Cortex of kidney (tissue), 1 donor: ENCODE results near the gene TMEM132D.

Source experiments
- DNase-seq: peaks from one replicate; lab custom pipeline; 2025; lab: John Stamatoyannopoulos, UW

Gene TMEM132D

GRCh38 chr12:129723260-129723659 is 180.6 kb downstream of the TMEM132D start:
- no peak for DNase-seq

- no peak for DNase-seq
Observed at GRCh38 chr12:129720618-129721017, 183.2 kb downstream of the TMEM132D start.

GRCh38 chr12:129719416-129719815 is 184.4 kb downstream of the TMEM132D start:
- no peak for DNase-seq

- DNase-seq = no peak
Observed at GRCh38 chr12:129717438-129717837, 186.4 kb downstream of the TMEM132D start.

GRCh38 chr12:129716825-129717224 is 187.0 kb downstream of the TMEM132D start:
- no peak for DNase-seq

- no peak for DNase-seq
Observed at GRCh38 chr12:129706716-129707115, 197.1 kb downstream of the TMEM132D start.

- no peak for DNase-seq
Observed at GRCh38 chr12:129704232-129704830, 199.5 kb downstream of the TMEM132D start.

GRCh38 chr12:129701631-129702101 is 202.2 kb downstream of the TMEM132D start:
- no peak for DNase-seq

- no peak for DNase-seq
Observed at GRCh38 chr12:129700036-129700435, 203.8 kb downstream of the TMEM132D start.

- no peak for DNase-seq
Observed at GRCh38 chr12:129696926-129697325, 206.9 kb downstream of the TMEM132D start.

GRCh38 chr12:129696405-129696804 is 207.4 kb downstream of the TMEM132D start:
- DNase-seq = no peak

GRCh38 chr12:129693731-129694130 is 210.1 kb downstream of the TMEM132D start:
- DNase-seq = no peak

- no peak for DNase-seq
Observed at GRCh38 chr12:129687731-129688130, 216.1 kb downstream of the TMEM132D start.

- no peak for DNase-seq
Observed at GRCh38 chr12:129681830-129682229, 222.0 kb downstream of the TMEM132D start.

GRCh38 chr12:129681151-129681550 is 222.7 kb downstream of the TMEM132D start:
- DNase-seq = no peak

- no peak for DNase-seq
Observed at GRCh38 chr12:129676411-129676810, 227.4 kb downstream of the TMEM132D start.

- no peak for DNase-seq
Observed at GRCh38 chr12:129675947-129676346, 227.9 kb downstream of the TMEM132D start.

- DNase-seq = no peak
Observed at GRCh38 chr12:129675496-129675895, 228.3 kb downstream of the TMEM132D start.

GRCh38 chr12:129673806-129674205 is 230.0 kb downstream of the TMEM132D start:
- DNase-seq = no peak

GRCh38 chr12:129672110-129672509 is 231.7 kb downstream of the TMEM132D start:
- no peak for DNase-seq

GRCh38 chr12:129670256-129670920 is 233.4 kb downstream of the TMEM132D start:
- DNase-seq = no peak

- no peak for DNase-seq
Observed at GRCh38 chr12:129665414-129665813, 238.4 kb downstream of the TMEM132D start.

- DNase-seq = no peak
Observed at GRCh38 chr12:129662234-129662633, 241.6 kb downstream of the TMEM132D start.

- no peak for DNase-seq
Observed at GRCh38 chr12:129660946-129661345, 242.9 kb downstream of the TMEM132D start.
